Measurements from ENCODE around the gene DOCK2. TPM values are rescaled to one million over a fixed set of nuclear protein-coding genes. Genes with fewer than 3 reads are reported as not detected.

The DOCK2 gene
- total and polyA plus RNA-seq, 8 donors, result 0.73 to 15.6 (median 1.7) TPM

GRCh38 chr5:169809281-169809680 is 172.2 kb downstream of the DOCK2 start:
- Histone ChIP-seq H3K4me1 (no peaks in the 10 kb centered on the region), H3K36me3 (no peaks in the 10 kb centered on the region), H3K27me3 (no peaks in the 10 kb centered on the region), H3K27ac (no peak overlapping the region), H3K4me3 (no peak overlapping the region), H3K9me3 (no peaks in the 10 kb centered on the region)
- TF ChIP-seq CTCF (IDR thresholded peaks at IDR 0.05), result no peak
- DNase-seq (no peak), FAIRE-seq (no peak), ATAC-seq (no peak)
- 53 to 57% methylated on average over 5 of the region's 5 CpGs for WGBS, 2 donors
- intact Hi-C loops (cut with DNase I), result no loop called here

DNA sequence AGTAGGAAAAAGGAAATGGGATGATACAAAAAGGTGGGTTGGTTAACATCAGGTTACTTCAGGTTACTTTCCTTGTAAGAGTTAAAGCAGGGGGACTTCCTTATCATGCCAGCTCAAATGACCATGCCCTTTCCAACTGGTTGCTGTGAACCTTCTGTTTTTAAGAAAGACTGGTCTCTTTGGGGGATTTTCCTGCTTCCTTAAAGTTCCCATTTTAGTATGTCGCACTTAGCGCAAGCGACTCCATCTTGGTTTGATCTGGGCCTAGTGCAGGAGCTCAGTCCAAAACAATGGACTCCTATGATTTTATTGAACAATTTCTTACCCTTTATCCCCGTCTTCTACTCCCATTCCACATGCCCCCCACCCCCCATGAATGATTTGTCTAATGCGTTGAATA is 173.4 kb downstream of the DOCK2 start:
- no peak for ATAC-seq
- WGBS, 2 donors, result 84% methylated on average over 5 of the region's 5 CpGs

GRCh38 chr5:169811023-169811422 is 173.9 kb downstream of the DOCK2 start:
- DNase-seq, result no peak
- H3K4me1 ChIP-seq, result no peaks in the 10 kb centered on the region
- no peak overlapping the region for H3K4me3 ChIP-seq
- no peaks in the 10 kb centered on the region for H3K9me3 ChIP-seq
- FAIRE-seq, result no peak
- TF ChIP-seq CTCF (IDR thresholded peaks at IDR 0.05), result no peak
- H3K27me3 ChIP-seq, result no peaks in the 10 kb centered on the region
- intact Hi-C loops (cut with DNase I), result no loop called here
- no peak for ATAC-seq
- H3K36me3 ChIP-seq, result no peaks in the 10 kb centered on the region
- 63 to 68% methylated on average over 5 of the region's 5 CpGs for WGBS, 2 donors
- no peak overlapping the region for H3K27ac ChIP-seq

More for the DNA sequence above, 173.4 kb downstream of the DOCK2 start:
- Histone ChIP-seq H3K36me3 (no peaks in the 10 kb centered on the region), H3K27ac (no peak overlapping the region), H3K4me1 (no peaks in the 10 kb centered on the region), H3K4me3 (no peak overlapping the region), H3K9me3 (no peaks in the 10 kb centered on the region), H3K27me3 (no peaks in the 10 kb centered on the region)
- FAIRE-seq (no peak), DNase-seq (no peak)
- intact Hi-C loops (cut with DNase I), result no loop called here
- no peak for TF ChIP-seq CTCF (IDR thresholded peaks at IDR 0.05)

- Histone ChIP-seq H3K4me1 (no peaks in the 10 kb centered on the region), H3K36me3 (no peaks in the 10 kb centered on the region), H3K4me3 (no peak overlapping the region), H3K9me3 (no peaks in the 10 kb centered on the region), H3K27me3 (no peaks in the 10 kb centered on the region), H3K27ac (no peak overlapping the region)
- no peak for TF ChIP-seq CTCF (IDR thresholded peaks at IDR 0.05)
- 57 to 65% methylated on average over 5 of the region's 5 CpGs for WGBS, 2 donors
- ATAC-seq (no peak), DNase-seq (no peak), FAIRE-seq (no peak)
- intact Hi-C loops (cut with DNase I), result no loop called here
These were observed 174.6 kb downstream of the DOCK2 start for GRCh38 chr5:169811680-169812079.

DNA sequence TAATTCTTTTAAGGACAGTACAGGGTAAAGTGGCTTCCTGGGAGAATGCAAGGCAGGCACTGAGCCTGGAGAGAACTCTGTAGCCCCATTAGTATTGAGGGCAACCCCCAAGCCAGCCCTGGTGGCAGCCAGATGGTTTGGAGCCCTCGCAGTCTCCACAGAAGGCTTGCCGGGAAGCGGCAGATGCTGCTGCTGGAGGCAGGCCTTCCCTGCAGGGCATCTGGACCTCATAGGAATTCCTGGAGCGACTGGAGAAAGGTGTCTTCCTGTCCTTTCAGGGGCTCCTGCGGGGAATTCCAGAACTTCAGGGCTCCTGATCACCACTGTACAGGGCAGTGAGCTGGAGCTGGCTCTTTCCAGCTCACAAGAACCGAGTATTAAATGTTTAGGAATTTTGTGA is 175.7 kb downstream of the DOCK2 start:
- ATAC-seq (no peak), FAIRE-seq (no peak), DNase-seq (no peak)
- no peak for TF ChIP-seq CTCF (IDR thresholded peaks at IDR 0.05)
- Histone ChIP-seq H3K4me1 (no peaks in the 10 kb centered on the region), H3K27me3 (no peaks in the 10 kb centered on the region), H3K27ac (no peak overlapping the region), H3K4me3 (no peak overlapping the region), H3K36me3 (no peaks in the 10 kb centered on the region), H3K9me3 (no peaks in the 10 kb centered on the region)
- 50 to 55% methylated on average over 6 of the region's 6 CpGs for WGBS, 2 donors
- intact Hi-C loops (cut with DNase I), result no loop called here
